Measurements from ENCODE around the gene CHCHD3. TPM values are rescaled to one million over a fixed set of nuclear protein-coding genes. Genes with fewer than 3 reads are reported as not detected.

CHCHD3 gene
- polyA plus RNA-seq, 2 of the 4 experiments (the other 2 are of a cell fraction): 96.7 to 139 TPM

DNA sequence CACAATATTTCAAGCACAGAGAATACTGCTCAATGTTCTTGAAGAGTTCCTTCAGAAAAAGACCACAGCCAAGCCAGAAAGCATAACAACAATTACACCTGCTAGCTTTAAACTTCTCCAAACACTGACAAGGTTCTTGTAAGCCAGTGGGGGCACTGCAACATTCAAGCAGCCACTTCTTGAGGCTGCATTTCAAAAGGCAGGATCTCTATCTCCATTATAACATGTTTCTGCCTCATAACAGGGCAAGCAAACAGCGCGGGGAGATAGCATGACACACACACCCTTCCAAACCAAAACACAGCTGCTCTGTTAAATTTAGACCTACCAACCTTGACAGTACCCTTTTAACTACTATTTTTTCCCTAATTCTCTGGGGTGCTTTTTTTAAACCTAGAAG is 30.8 kb downstream of the CHCHD3 start:
- DNase-seq (ENCODE audit: low read depth in 1 of 2, low spot score in 1 of 2) (peak in 1 of 2 experiments; percentile 17), FAIRE-seq (no peak), ATAC-seq (peak; percentile 47 to 57; a peak in 3 of 6 replicates)
- H3K4me3 ChIP-seq: no peak overlapping the region
- TF ChIP-seq CEBPB (IDR thresholded peaks at IDR 0.05): no peak
- no peak for TF ChIP-seq CBX2 (IDR thresholded peaks at IDR 0.05; ENCODE audit: borderline replicate concordance, low read depth)
- TF ChIP-seq, protein P1, sequence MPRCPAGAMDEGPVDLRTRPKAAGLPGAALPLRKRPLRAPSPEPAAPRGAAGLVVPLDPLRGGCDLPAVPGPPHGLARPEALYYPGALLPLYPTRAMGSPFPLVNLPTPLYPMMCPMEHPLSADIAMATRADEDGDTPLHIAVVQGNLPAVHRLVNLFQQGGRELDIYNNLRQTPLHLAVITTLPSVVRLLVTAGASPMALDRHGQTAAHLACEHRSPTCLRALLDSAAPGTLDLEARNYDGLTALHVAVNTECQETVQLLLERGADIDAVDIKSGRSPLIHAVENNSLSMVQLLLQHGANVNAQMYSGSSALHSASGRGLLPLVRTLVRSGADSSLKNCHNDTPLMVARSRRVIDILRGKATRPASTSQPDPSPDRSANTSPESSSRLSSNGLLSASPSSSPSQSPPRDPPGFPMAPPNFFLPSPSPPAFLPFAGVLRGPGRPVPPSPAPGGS (IDR thresholded peaks at IDR 0.05): no peak
- TF ChIP-seq, protein P2, sequence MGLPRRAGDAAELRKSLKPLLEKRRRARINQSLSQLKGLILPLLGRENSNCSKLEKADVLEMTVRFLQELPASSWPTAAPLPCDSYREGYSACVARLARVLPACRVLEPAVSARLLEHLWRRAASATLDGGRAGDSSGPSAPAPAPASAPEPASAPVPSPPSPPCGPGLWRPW (IDR thresholded peaks at IDR 0.05): no peak
- no peak for TF ChIP-seq FOSL2 (IDR thresholded peaks at IDR 0.05)
- TF ChIP-seq FOSL2 (CRISPR knock-in tag; IDR thresholded peaks at IDR 0.05): no peak
- no peak for TF ChIP-seq GATA3 (IDR thresholded peaks at IDR 0.05; ENCODE audit: borderline replicate concordance)
- TF ChIP-seq BHLHE40 (IDR thresholded peaks at IDR 0.05; ENCODE audit: low read depth, low read length): no peak
- TF ChIP-seq PHF8 (IDR thresholded peaks at IDR 0.05; ENCODE audit: borderline replicate concordance, low read depth): no peak
- no peak for TF ChIP-seq CBX8 (IDR thresholded peaks at IDR 0.05)
- TF ChIP-seq, protein P3, sequence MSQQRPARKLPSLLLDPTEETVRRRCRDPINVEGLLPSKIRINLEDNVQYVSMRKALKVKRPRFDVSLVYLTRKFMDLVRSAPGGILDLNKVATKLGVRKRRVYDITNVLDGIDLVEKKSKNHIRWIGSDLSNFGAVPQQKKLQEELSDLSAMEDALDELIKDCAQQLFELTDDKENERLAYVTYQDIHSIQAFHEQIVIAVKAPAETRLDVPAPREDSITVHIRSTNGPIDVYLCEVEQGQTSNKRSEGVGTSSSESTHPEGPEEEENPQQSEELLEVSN (IDR thresholded peaks at IDR 0.05; ENCODE audit: borderline replicate concordance, low read depth): no peak
- no peak for TF ChIP-seq EHF (CRISPR knock-in tag; IDR thresholded peaks at IDR 0.05)
- no peak for TF ChIP-seq ZSCAN20 (CRISPR knock-in tag; IDR thresholded peaks at IDR 0.05)
- no peak for TF ChIP-seq KDM5A (IDR thresholded peaks at IDR 0.05)
- TF ChIP-seq, protein P4, sequence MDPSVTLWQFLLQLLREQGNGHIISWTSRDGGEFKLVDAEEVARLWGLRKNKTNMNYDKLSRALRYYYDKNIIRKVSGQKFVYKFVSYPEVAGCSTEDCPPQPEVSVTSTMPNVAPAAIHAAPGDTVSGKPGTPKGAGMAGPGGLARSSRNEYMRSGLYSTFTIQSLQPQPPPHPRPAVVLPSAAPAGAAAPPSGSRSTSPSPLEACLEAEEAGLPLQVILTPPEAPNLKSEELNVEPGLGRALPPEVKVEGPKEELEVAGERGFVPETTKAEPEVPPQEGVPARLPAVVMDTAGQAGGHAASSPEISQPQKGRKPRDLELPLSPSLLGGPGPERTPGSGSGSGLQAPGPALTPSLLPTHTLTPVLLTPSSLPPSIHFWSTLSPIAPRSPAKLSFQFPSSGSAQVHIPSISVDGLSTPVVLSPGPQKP (IDR thresholded peaks at IDR 0.05; ENCODE audit: low read depth, low read length): no peak
- TF ChIP-seq POLR2A (IDR thresholded peaks at IDR 0.05; ENCODE audit: low read length): no peak
- no peak for TF ChIP-seq HDAC2 (IDR thresholded peaks at IDR 0.05)
- TF ChIP-seq RCOR1 (IDR thresholded peaks at IDR 0.05; ENCODE audit: low read depth, low read length): no peak
- no peaks in the 10 kb centered on the region for H3K9me3 ChIP-seq
- POLR2A ChIA-PET: no interaction called here
- CTCF ChIA-PET: interaction anchor here (0.7 to 1.6 kb wide), 4 partner anchors 12 to 253 kb away, joined by 3 to 7 read pairs (median 4); no protein-coding TSS in a partner anchor
- peaks cover 29% of the 10 kb centered on the region; the same call in 2 of the 3 replicates for H3K4me1 ChIP-seq
- no peak overlapping the region for H3K27ac ChIP-seq
- H3K4me2 ChIP-seq: no peak overlapping the region
- 93% methylated on average over 2 of the region's 2 CpGs for WGBS (ENCODE audit: missing lambda C conversion rate)

DNA sequence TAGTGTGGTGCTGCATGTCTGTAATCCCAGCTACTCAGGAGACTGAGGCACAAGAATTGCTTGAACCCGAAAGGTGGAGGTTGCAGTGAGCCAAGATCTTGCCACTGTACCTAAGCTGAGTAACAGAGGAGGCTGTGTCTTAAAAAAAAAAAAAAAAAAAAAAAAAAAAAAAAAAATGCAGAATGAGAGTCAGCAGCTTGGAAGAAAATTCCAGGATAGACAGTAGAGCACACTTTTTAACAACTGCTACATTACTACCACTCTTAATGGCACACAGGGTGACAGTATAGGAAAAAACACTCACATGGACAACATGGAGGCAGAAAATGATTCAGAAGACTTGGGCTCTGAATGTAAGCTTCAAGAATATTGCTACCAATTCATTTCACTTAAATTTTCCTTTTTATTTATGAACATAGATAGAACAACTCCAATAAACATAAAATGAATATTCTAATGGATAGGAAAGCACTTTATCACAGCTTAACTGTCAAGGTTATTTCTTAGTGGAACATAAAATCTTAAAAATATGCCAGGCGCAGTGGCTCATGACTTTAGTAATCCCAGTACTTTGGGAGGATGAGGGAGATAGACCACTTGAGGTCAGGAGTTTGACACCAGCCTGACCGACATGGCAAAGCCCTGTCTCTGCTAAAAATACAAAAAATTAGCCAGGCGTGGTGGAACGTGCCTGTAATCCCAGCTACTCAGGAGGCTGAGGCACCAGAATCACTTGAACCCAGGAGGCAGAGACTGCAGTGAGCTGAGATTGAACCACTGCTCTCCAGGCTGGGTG is 31.5 kb downstream of the CHCHD3 start:
- no peak overlapping the region for H3K4me3 ChIP-seq
- FAIRE-seq (no peak), DNase-seq (ENCODE audit: low read depth in 1 of 2, low spot score in 1 of 2) (no peak), ATAC-seq (no peak)
- H3K27ac ChIP-seq: no peak overlapping the region
- H3K9me3 ChIP-seq: no peaks in the 10 kb centered on the region
- no peak overlapping the region for H3K4me2 ChIP-seq
- peaks cover 29% of the 10 kb centered on the region; the same call in 2 of the 3 replicates for H3K4me1 ChIP-seq
- CTCF ChIA-PET: interaction anchor here (0.6 to 1.6 kb wide), 4 partner anchors 11 to 1206 kb away, joined by 3 to 7 read pairs (median 4); no protein-coding TSS in a partner anchor
- TF ChIP-seq, protein P5, sequence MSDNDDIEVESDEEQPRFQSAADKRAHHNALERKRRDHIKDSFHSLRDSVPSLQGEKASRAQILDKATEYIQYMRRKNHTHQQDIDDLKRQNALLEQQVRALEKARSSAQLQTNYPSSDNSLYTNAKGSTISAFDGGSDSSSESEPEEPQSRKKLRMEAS (IDR thresholded peaks at IDR 0.05): no peak
- no peak for TF ChIP-seq MAZ (IDR thresholded peaks at IDR 0.05; ENCODE audit: borderline replicate concordance, low read depth, low read length)
- no peak for TF ChIP-seq HOXB13 (CRISPR knock-in tag; IDR thresholded peaks at IDR 0.05; ENCODE audit: low read depth)
- no peak for TF ChIP-seq EP300 (IDR thresholded peaks at IDR 0.05)
- TF ChIP-seq, protein P6, sequence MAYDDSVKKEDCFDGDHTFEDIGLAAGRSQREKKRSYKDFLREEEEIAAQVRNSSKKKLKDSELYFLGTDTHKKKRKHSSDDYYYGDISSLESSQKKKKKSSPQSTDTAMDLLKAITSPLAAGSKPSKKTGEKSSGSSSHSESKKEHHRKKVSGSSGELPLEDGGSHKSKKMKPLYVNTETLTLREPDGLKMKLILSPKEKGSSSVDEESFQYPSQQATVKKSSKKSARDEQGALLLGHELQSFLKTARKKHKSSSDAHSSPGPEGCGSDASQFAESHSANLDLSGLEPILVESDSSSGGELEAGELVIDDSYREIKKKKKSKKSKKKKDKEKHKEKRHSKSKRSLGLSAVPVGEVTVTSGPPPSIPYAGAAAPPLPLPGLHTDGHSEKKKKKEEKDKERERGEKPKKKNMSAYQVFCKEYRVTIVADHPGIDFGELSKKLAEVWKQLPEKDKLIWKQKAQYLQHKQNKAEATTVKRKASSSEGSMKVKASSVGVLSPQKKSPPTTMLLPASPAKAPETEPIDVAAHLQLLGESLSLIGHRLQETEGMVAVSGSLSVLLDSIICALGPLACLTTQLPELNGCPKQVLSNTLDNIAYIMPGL (CRISPR knock-in tag; IDR thresholded peaks at IDR 0.05; ENCODE audit: borderline replicate concordance): no peak
- 92% methylated on average over 5 of the region's 5 CpGs for WGBS (ENCODE audit: missing lambda C conversion rate)
- POLR2A ChIA-PET: interaction anchor here (0.6 kb wide), 1 partner anchor 20 kb away, joined by 4 read pairs; no protein-coding TSS in a partner anchor
